ENCODE data around the gene GNG12.

DNA sequence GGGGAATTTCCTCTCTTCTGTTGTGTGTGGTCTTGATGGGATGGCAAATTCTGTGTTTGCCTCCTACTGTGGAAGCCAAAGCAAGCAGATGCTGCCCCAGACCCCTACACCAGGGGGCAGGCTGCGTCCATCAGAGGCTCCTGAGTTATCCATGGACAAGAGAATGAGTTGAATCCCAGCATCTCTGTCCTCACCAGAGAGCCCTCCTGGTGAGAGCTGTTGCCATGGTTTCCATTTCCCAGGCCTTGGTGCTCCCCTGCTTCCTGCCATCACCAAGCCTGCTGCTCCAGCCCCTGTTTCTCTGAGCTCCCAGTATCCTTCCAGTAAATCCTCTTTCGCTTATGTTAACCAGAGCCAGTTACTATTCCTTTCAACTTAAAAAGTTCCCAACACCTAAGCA lies 20.4 kb upstream of the GNG12 start:
- TF ChIP-seq, protein P1, sequence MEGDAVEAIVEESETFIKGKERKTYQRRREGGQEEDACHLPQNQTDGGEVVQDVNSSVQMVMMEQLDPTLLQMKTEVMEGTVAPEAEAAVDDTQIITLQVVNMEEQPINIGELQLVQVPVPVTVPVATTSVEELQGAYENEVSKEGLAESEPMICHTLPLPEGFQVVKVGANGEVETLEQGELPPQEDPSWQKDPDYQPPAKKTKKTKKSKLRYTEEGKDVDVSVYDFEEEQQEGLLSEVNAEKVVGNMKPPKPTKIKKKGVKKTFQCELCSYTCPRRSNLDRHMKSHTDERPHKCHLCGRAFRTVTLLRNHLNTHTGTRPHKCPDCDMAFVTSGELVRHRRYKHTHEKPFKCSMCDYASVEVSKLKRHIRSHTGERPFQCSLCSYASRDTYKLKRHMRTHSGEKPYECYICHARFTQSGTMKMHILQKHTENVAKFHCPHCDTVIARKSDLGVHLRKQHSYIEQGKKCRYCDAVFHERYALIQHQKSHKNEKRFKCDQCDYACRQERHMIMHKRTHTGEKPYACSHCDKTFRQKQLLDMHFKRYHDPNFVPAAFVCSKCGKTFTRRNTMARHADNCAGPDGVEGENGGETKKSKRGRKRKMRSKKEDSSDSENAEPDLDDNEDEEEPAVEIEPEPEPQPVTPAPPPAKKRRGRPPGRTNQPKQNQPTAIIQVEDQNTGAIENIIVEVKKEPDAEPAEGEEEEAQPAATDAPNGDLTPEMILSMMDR (IDR thresholded peaks at IDR 0.05; ENCODE audit: insufficient read depth, low read length, poor library complexity, severe bottlenecking) = peak; percentile 33
- no peak for TF ChIP-seq EZH2phosphoT487 (conservative IDR thresholded peaks at IDR 0.05; ENCODE audit: low read length)

All from SU-DHL-6 (cell line).